GM18499 (cell line): Measurements from ENCODE around the gene AP3S1.
"Not testable (repeated sequence)": the region's sequence is repeated elsewhere in the genome, so short reads cannot be mapped to it uniquely, and the experiment has no call there.

Source experiments
- ATAC-seq: cut with Tn5 transposase; IDR thresholded peaks from one replicate; pipeline ENCODE4 v1.9.1; 2021; ENCODE audit warnings: moderate number of reproducible peaks; ENCODE audit not compliant: insufficient read depth, unreplicated experiment

AP3S1 gene

DNA sequence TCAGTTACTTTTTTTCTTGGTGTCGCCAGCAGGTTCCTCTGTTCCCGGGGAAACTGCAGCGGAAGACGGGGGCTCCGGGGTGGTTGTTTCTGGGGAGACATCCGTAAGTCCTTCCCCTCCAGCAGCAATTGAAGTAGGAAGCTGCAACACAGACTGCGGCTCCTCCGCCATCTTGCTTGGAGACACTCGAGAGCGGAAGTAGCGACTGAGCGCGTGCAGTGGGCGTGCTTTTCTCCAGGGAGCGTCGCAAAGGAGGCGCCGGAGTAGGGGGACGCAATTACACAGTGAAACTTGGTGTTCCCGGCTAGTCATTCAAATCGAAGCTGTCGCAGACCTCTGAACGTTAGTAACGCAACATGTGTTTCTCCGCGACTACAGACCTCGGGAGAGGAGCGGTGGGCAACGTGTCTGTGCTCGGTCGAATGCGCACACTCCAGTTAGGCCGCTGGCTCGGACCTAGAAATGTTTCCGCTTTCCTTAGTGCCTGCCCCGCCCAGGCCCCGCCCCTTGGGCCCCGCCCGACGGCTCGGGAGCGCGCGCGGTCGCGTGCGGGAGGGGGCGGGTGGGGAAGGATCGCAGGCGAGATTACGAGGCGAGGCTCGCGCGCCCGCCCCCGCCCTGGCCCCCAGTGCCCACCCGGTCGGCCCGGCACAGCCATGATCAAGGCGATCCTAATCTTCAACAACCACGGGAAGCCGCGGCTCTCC is at the start of gene AP3S1, which contains the start of gene ATG12:
AP3S1 (plus strand) TSS at position 554 of the 707 bp plus-strand sequence; CDS start at position 657, 103 bp downstream.
ATG12 (minus strand) TSS at position 184 of the 707 bp plus-strand sequence; CDS start at position 171, 13 bp downstream.
- ATAC-seq, result peak; percentile 65

- no peak for ATAC-seq
These were observed 46.0 kb upstream of the AP3S1 start for GRCh38 chr5:115795700-115796099.

DNA sequence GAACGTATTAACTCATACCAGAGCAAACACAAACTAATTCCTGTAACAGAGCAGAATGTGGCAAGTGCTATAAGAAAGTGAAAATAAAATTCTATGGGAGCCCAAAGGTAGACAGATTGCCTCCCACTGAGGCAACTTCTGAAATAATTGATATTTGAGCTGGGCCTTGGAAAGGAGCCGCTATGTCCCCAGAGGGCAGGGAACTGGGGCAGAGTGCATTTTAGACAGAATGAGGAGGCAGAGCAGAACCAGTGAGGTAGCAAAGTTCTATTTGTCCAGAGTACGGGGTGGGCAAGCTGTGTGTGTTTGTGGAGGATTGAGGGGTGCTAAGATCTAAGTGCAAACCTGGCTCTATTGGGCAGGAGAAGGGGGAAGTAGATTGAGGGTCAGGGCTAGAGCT is 45.1 kb upstream of the AP3S1 start:
- ATAC-seq, result no peak

GRCh38 chr5:115798252-115798651 is 43.5 kb upstream of the AP3S1 start:
- no peak for ATAC-seq

DNA sequence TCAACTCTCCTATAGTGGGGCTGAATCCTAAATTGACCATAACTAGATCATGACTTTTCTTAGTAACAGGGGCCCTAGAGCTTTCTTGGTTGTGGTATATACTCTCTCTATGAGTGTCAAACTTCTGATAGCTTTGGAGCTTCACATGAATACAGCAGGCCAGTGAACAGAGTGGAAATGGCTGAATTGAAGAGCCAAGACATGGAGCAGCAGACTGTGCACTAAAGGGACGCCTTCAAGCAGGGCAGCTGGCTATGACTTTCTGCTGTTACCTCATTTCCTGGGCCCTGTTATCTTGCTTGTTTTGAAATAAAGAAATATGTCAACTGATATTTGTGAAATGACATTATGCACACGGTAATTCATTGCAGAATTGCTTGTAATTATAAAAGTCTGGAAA is 41.6 kb upstream of the AP3S1 start:
- ATAC-seq, result no peak

- ATAC-seq, result no peak
These were observed 40.6 kb upstream of the AP3S1 start for GRCh38 chr5:115801152-115801551.

GRCh38 chr5:115801984-115802383 is 39.8 kb upstream of the AP3S1 start:
- no peak for ATAC-seq

- ATAC-seq, result no peak
These were observed 34.6 kb upstream of the AP3S1 start for GRCh38 chr5:115806986-115807653.

DNA sequence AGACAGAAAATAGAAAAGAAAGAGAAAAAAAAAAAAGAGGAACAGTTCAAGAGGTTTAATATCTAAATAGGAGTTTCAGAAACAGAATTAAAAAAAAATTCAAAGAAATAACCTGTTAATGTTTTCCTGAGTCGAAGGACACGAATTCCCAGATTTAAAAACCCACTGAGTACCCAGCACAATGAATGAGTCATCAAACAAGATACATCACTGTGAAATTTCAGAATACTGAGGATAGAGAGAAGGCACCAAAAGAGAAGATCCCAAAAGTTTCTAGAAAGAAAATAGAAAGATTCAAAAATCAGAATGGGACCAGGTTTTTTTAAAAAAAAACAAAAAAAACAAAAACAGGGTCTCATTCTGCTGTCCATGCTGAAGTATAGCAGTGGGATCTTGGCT is 34.1 kb upstream of the AP3S1 start:
- no peak for ATAC-seq

DNA sequence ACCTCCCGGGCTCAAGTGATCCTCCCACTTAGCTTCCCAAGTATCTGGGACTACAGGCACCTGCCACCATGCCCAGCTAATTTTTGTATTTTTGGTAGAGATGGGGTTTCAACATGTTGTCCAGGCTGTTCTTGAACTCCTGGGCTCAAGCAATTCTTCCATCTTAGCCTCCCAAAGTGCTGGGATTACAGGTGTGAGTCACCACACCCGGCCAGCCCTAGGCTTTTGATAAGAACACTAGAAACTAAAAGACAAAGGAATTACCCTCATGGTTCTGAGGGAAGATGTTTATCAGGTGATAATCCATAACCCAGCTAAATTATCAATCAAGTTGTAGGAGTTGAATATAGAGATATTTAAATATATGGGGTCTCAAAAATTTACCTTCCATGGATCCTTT is 33.7 kb upstream of the AP3S1 start:
- not testable (repeated sequence) for ATAC-seq

DNA sequence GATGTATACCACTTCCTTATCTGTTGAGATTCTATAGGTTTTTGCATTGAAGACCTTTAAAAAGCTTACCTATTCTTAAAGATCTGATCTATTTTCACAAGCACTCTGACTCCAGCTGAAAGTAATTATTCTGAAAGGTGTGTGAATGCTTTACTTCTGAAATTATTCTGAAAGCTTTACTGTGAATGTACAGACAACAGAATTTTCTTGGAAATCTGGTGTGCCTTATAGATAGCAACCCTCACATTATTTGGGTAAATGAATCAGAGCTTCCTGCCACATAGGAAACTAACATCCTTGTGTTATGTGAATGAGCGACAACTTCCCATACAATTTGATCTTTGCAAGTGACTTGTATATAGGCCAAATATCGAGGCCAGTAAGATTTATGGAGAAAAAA is 31.8 kb upstream of the AP3S1 start:
- ATAC-seq, result no peak

GRCh38 chr5:115810761-115811160 is 31.0 kb upstream of the AP3S1 start:
- ATAC-seq, result no peak

- no peak for ATAC-seq
These were observed 30.3 kb upstream of the AP3S1 start for GRCh38 chr5:115811406-115811805.

- no peak for ATAC-seq
These were observed 29.4 kb upstream of the AP3S1 start for GRCh38 chr5:115812372-115812771.

DNA sequence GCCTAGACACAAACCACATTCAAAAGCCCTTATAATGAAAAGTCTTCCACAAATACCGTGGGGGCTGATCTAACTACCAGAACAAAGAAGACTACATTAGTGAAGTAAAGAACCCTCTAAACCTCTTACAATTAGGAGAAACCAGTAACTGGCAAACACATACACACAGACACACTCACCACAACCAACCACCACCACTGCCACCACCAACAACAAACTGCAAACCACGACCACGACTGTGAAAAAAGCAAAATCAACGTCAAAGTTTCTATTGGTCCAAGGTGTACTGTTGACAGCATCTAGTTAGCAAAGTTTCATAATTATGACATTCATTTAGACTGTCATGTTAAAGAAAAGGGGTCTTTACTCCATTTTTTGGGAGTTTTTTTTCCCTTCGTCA is 28.0 kb upstream of the AP3S1 start:
- no peak for ATAC-seq

DNA sequence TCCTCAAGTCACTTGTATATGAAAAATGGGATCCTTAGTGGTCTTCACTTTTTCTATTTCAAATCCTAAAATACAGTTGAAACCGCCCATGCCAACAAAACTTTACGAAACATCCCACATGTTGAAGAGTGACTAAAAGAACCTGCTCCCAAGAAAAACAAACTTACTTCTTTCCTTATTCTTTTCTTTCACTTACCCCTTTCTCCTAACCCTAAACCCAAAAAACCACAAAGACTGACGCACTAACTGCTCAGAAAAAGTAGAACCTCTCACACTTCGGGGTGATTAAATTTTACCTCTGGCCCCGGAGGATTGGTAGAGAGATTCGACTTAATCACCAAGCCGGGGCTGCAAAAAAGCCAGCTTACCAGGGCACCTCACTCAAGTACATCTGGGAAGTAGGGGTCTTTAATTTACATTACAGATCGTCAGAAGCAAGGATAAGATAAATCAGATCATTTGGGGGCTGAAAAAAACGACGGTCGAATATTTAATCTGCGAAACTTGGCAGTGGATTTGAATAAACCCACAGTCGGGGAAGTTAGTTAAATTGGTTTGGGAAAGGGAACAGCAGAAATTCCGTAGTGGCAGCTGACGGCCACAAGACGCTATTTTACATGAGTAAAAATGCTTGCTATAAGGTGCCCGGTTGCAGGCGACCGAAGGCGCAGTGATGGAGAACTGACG is 26.6 kb upstream of the AP3S1 start:
- ATAC-seq, result no peak

GRCh38 chr5:115815693-115816225 is 26.0 kb upstream of the AP3S1 start:
- no peak for ATAC-seq

- ATAC-seq, result no peak
These were observed 25.3 kb upstream of the AP3S1 start, which contains the start of gene CDO1 for GRCh38 chr5:115816226-115817081. Gene CDO1 (minus strand): TSS chr5:115816659. CDS start chr5:115816397, 262 bp downstream.

DNA sequence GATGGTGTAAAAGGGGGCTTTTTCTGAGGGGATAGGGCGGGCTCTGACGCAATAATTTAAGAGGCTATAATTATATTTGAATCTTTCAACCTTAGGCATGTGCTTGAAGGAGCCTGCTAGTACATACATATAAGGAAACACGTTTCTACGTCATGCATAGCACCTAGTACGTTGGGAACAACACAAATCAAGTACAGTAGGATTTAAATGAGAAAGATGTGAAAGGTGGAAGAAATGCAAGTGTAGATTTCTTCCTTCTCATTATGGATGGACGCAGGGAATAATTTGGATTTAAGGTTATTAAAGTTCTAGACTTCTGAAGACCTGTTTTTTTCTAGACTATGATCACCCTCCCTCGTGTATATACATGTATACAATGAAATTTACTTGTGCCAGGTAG is 24.3 kb upstream of the AP3S1 start:
- ATAC-seq, result no peak

- ATAC-seq, result no peak
These were observed 22.9 kb upstream of the AP3S1 start for GRCh38 chr5:115818821-115819220.
